A549 (cell line): ENCODE data around the gene ATMIN. TPM values are rescaled to one million over a fixed set of nuclear protein-coding genes. Genes with fewer than 3 reads are reported as not detected.

Experiments
- ATAC-seq, 2 experiments: fragments of 200-7000 bp in 1 of 2; fragments of >200 bp in 1 of 2; cut with Nextera tagmentation in 1 of 2; cut with Tn5 transposase in 1 of 2; 3 replicates each; pipeline versions ENCODE4 v1.8.0 to v1.9.1; 2018 to 2020; ENCODE audit warnings: mild to moderate bottlenecking in 1 of 2, moderate library complexity in 1 of 2
- CTCF ChIA-PET: fragments of 300-600 bp; sonication (Branson Sonifier 250); formaldehyde crosslinking; extraction: SDS; loops from one replicate; lab custom pipeline; 2021; ENCODE audit warnings: antibody characterized with exemption, inconsistent platforms; lab: Yijun Ruan, JAX
- POLR2A ChIA-PET: fragments of 350-600 bp; formaldehyde crosslinking; extraction: SDS; loops from one replicate; lab custom pipeline; 2021; ENCODE audit warnings: antibody characterized with exemption, inconsistent platforms; lab: Yijun Ruan, JAX
- DNase-seq, 2 experiments: peaks; one replicate each; pipeline versions ENCODE4 v3.0.0 to v3.0.0-alpha.2; 2011 to 2016; ENCODE audit warnings: low read depth in 1 of 2, low spot score in 1 of 2
- FAIRE-seq: peaks from 2 replicates; lab custom pipeline; 2011; peaks lifted over from hg19 to GRCh38; lab: Jason Lieb, UNC
- H3K27ac ChIP-seq, 2 experiments: fragments of >200 bp; sonication (Bioruptor Twin); formaldehyde crosslinking; 3 replicates each; pipeline ENCODE4 v1.5.1; 2016 to 2017
- H3K4me1 ChIP-seq: fragments of >200 bp; sonication (Bioruptor Twin); formaldehyde crosslinking; 3 replicates; pipeline ENCODE4 v1.6.1; 2016
- H3K4me2 ChIP-seq: fragments of >200 bp; sonication (Bioruptor Twin); formaldehyde crosslinking; 3 replicates; pipeline ENCODE4 v1.6.1; 2016
- H3K4me3 ChIP-seq: fragments of >200 bp; sonication (Bioruptor Twin); formaldehyde crosslinking; 3 replicates; pipeline ENCODE4 v1.5.1; 2016
- H3K9me3 ChIP-seq: fragments of >200 bp; sonication (Bioruptor Twin); formaldehyde crosslinking; 3 replicates; pipeline ENCODE4 v1.6.1; 2016
- BCL3 ChIP-seq: fragments of >200 bp; sonication (Bioruptor Twin); formaldehyde crosslinking; IDR thresholded peaks from 3 replicates; pipeline ENCODE4 v1.6.1; 2016
- BHLHE40 ChIP-seq: IDR thresholded peaks from 2 replicates; pipeline ENCODE4 v1.6.1; 2012; ENCODE audit warnings: low read depth, low read length, inconsistent platforms
- CBX2 ChIP-seq: fragments of 200-600 bp; sonication (generic); IDR thresholded peaks from 2 replicates; pipeline ENCODE4 v1.6.1; 2016; ENCODE audit warnings: low read depth, mild to moderate bottlenecking, borderline replicate concordance
- CEBPB ChIP-seq, 2 experiments: fragments of >200 bp in 1 of 2; sonication (Bioruptor Twin) in 1 of 2; formaldehyde crosslinking in 1 of 2; IDR thresholded peaks; 2 replicates each; pipeline ENCODE4 v1.6.1; 2012 to 2016
- CHD2 ChIP-seq: fragments of 150-350 bp; IDR thresholded peaks from 2 replicates; pipeline ENCODE4 v1.6.1; 2014; ENCODE audit warnings: low read length; ENCODE audit not compliant: partially characterized antibody
- FOSL2 ChIP-seq, 2 experiments: fragments of 450-650 bp in 1 of 2; fragments of >200 bp in 1 of 2; sonication (Bioruptor Twin) in 1 of 2; formaldehyde crosslinking; IDR thresholded peaks; 2 replicates each; pipeline versions ENCODE4 v1.5.0 to v1.6.1; 2016 to 2020; ENCODE audit warnings: mild to moderate bottlenecking in 1 of 2, moderate library complexity in 1 of 2
- HEYL ChIP-seq: fragments of 250-450 bp; sonication (Bioruptor Pico); IDR thresholded peaks from 2 replicates; pipeline ENCODE4 v1.8.0; 2021; ENCODE audit warnings: mild to moderate bottlenecking, moderate library complexity
- HOXA7 ChIP-seq: fragments of 250-450 bp; sonication (Bioruptor Pico); IDR thresholded peaks from 2 replicates; pipeline ENCODE4 v1.5.0; 2020; ENCODE audit warnings: mild to moderate bottlenecking, moderate library complexity
- HOXB5 ChIP-seq: fragments of 250-450 bp; sonication (Bioruptor Pico); IDR thresholded peaks from 2 replicates; pipeline ENCODE4 v1.5.0; 2020; ENCODE audit warnings: mild to moderate bottlenecking, moderate library complexity
- JUNB ChIP-seq: fragments of >200 bp; sonication (Bioruptor Twin); formaldehyde crosslinking; IDR thresholded peaks from 2 replicates; pipeline ENCODE4 v1.6.1; 2016
- KDM1A ChIP-seq: fragments of 200-600 bp; sonication (generic); IDR thresholded peaks from 2 replicates; pipeline ENCODE4 v1.6.1; 2016; ENCODE audit warnings: low read depth, mild to moderate bottlenecking
- NFE2L2 ChIP-seq: fragments of 150-350 bp; conservative IDR thresholded peaks from 2 replicates; pipeline ENCODE4 v1.6.1; 2014; ENCODE audit warnings: low read length
- NR3C1 ChIP-seq: fragments of >200 bp; sonication (Bioruptor Twin); formaldehyde crosslinking; IDR thresholded peaks from 3 replicates; pipeline ENCODE4 v1.6.1; 2017
- POLR2A ChIP-seq: IDR thresholded peaks from 2 replicates; pipeline ENCODE4 v1.6.1; 2012; ENCODE audit warnings: mild to moderate bottlenecking, low read length
- RCOR1 ChIP-seq: fragments of 150-350 bp; IDR thresholded peaks from 2 replicates; pipeline ENCODE4 v1.6.1; 2014; ENCODE audit warnings: antibody characterized with exemption, low read length, low read depth
- RNF2 ChIP-seq: fragments of 200-600 bp; sonication (generic); IDR thresholded peaks from 2 replicates; pipeline ENCODE4 v1.6.1; 2016; ENCODE audit warnings: low read depth, mild to moderate bottlenecking, antibody characterized with exemption, moderate library complexity, borderline replicate concordance
- SREBF2 ChIP-seq: fragments of 450-650 bp; IDR thresholded peaks from 2 replicates; pipeline ENCODE4 v1.6.1; 2014; ENCODE audit warnings: mild to moderate bottlenecking, moderate library complexity
- TFCP2L1 ChIP-seq: fragments of 250-450 bp; sonication (Bioruptor Pico); IDR thresholded peaks from 2 replicates; pipeline ENCODE4 v1.5.0; 2021; ENCODE audit warnings: mild to moderate bottlenecking
- TP53 ChIP-seq: fragments of 250-450 bp; sonication (Bioruptor Pico); IDR thresholded peaks from 2 replicates; pipeline ENCODE4 v1.5.0; 2021; ENCODE audit warnings: mild to moderate bottlenecking, moderate library complexity
- ZNF302 ChIP-seq: fragments of 250-450 bp; sonication (Bioruptor Pico); IDR thresholded peaks from 2 replicates; pipeline ENCODE4 v1.9.0; 2021; ENCODE audit warnings: inconsistent platforms, mild to moderate bottlenecking, moderate library complexity
- ZSCAN20 ChIP-seq: fragments of 250-450 bp; sonication (Bioruptor Pico); IDR thresholded peaks from 2 replicates; pipeline ENCODE4 v1.8.0; 2022; ENCODE audit warnings: mild to moderate bottlenecking, moderate library complexity
- WGBS: methylation state at CpG from one replicate; pipeline ENCODE4 v1.1.6; 2017; ENCODE audit errors: missing lambda C conversion rate; 5-methylcytosine and 5-hydroxymethylcytosine counted together
- polyA plus RNA-seq, 4 experiments: library from polyadenylated mRNA; depleted of rRNA in 3 of 4; stranded (reverse); fragments of >200 nt; fragmentation: RNase III in 1 of 4; extraction: RNeasy Plus Mini Kit Qiagen cat#74134 plus additional on column Dnase treatment in 1 of 4; gene quantifications; 2 replicates in 3 of 4; 3 replicates in 1 of 4; pipeline ENCODE4 v1.2.3, GENCODE V29; 2011 to 2017
- TF ChIP-seq, protein P1 (sequence below): fragments of 200-600 bp; sonication (generic); IDR thresholded peaks from 2 replicates; pipeline ENCODE4 v1.6.1; 2016; ENCODE audit warnings: antibody characterized with exemption, mild to moderate bottlenecking, moderate library complexity
- TF ChIP-seq, protein P2 (sequence below): fragments of 250-450 bp; sonication (Bioruptor Pico); IDR thresholded peaks from 2 replicates; pipeline ENCODE4 v1.5.0; 2020; ENCODE audit warnings: low read depth, mild to moderate bottlenecking, moderate library complexity
- TF ChIP-seq, protein P3 (sequence below): IDR thresholded peaks from 2 replicates; pipeline ENCODE4 v1.6.1; 2012; ENCODE audit warnings: low read depth, borderline replicate concordance

ATMIN gene
- polyA plus RNA-seq, 2 of the 4 experiments (the other 2 are of a cell fraction): 26.2 to 50.4 TPM

- no peak for TF ChIP-seq CHD2
- no peak for TF ChIP-seq SREBF2
- no peak for TF ChIP-seq NFE2L2
- no peak for TF ChIP-seq CBX2
- TF ChIP-seq, protein P1, sequence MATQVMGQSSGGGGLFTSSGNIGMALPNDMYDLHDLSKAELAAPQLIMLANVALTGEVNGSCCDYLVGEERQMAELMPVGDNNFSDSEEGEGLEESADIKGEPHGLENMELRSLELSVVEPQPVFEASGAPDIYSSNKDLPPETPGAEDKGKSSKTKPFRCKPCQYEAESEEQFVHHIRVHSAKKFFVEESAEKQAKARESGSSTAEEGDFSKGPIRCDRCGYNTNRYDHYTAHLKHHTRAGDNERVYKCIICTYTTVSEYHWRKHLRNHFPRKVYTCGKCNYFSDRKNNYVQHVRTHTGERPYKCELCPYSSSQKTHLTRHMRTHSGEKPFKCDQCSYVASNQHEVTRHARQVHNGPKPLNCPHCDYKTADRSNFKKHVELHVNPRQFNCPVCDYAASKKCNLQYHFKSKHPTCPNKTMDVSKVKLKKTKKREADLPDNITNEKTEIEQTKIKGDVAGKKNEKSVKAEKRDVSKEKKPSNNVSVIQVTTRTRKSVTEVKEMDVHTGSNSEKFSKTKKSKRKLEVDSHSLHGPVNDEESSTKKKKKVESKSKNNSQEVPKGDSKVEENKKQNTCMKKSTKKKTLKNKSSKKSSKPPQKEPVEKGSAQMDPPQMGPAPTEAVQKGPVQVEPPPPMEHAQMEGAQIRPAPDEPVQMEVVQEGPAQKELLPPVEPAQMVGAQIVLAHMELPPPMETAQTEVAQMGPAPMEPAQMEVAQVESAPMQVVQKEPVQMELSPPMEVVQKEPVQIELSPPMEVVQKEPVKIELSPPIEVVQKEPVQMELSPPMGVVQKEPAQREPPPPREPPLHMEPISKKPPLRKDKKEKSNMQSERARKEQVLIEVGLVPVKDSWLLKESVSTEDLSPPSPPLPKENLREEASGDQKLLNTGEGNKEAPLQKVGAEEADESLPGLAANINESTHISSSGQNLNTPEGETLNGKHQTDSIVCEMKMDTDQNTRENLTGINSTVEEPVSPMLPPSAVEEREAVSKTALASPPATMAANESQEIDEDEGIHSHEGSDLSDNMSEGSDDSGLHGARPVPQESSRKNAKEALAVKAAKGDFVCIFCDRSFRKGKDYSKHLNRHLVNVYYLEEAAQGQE: no peak
- no peak for TF ChIP-seq BCL3
- TF ChIP-seq TP53: no peak
- no peak for TF ChIP-seq FOSL2 (IDR thresholded peaks at IDR 0.05)
- no peak for TF ChIP-seq FOSL2 (CRISPR knock-in tag; IDR thresholded peaks at IDR 0.05)
- TF ChIP-seq ZNF302 (CRISPR knock-in tag): no peak
- CTCF ChIA-PET: no interaction called here
- 84% methylated on average over 3 of the region's 3 CpGs for WGBS
These were observed 22.7 kb upstream of the ATMIN start for GRCh38 chr16:81012974-81013373.

DNA sequence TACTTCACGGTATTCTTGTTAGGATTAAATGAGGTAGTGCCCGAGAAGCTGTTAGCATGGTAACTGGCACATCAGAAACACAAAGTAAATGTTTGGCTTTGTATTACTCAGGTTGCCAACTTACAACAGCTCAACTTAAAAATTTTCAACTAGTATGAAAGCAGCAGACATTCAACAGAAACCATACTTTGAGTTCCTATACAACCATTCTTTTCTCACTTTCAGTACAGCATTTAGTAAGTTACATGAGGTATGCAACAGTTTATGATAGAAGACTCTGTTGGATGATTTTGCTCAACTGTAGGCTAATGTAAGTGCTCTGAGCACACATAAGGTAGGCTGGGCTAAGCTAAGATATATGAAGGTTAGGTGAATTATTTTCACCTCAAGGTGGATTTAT is 21.0 kb upstream of the ATMIN start:
- DNase-seq (no peak), ATAC-seq (no peak)
- 88% methylated on average over 2 of the region's 2 CpGs for WGBS
- no peak overlapping the region for H3K27ac ChIP-seq
- no peaks in the 10 kb centered on the region for H3K4me1 ChIP-seq
- H3K4me3 ChIP-seq: no peak overlapping the region
- TF ChIP-seq KDM1A (no peak), HEYL (CRISPR knock-in tag) (no peak), TFCP2L1 (CRISPR knock-in tag) (no peak), SREBF2 (no peak), ZSCAN20 (CRISPR knock-in tag) (no peak)
- TF ChIP-seq, all 56 proteins: peak for 0
- FAIRE-seq: no peak
- ChIA-PET POLR2A (no interaction called here), CTCF (interaction anchor here (0.7 to 1.9 kb wide), 5 partner anchors 10 to 82 kb away, joined by 3 to 9 read pairs (median 5); partner anchors contain the start of gene ATMIN)
- Histone ChIP-seq H3K9me3 (no peaks in the 10 kb centered on the region), H3K4me2 (no peak overlapping the region)

More at GRCh38 chr16:81012974-81013373, 22.7 kb upstream of the ATMIN start:
- ATAC-seq: no peak
- no peak for DNase-seq
- POLR2A ChIA-PET: no interaction called here
- Histone ChIP-seq H3K4me1 (peaks cover 6% of the 10 kb centered on the region; the same call in 1 of the 3 replicates), H3K9me3 (no peaks in the 10 kb centered on the region), H3K4me3 (no peak overlapping the region), H3K4me2 (no peak overlapping the region), H3K27ac (no peak overlapping the region)
- no peak for FAIRE-seq

DNA sequence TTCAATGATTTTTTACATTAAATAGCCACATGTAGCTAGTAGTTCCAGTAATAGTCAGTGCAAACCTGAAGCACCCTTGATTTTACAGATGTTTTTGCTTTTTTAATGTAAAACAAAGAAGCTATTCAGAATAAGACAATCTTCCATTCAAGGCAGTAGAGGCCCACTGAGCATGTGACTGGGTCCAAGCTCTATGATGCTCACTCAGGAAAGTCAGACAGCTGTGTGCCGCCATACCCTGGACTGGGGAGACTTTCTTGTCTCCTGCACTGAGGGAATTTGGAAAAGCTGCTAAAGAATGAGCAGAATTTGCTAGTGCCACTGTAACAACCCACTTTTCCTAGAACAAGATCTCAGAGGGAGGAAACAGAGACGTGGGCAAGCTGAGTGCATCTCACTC is 17.1 kb upstream of the ATMIN start:
- 95% methylated on average over 2 of the region's 2 CpGs for whole genome bisulfite sequencing
- H3K9me3 ChIP-seq: no peaks in the 10 kb centered on the region
- FAIRE-seq (no peak), DNase-seq (no peak), ATAC-seq (no peak)
- H3K27ac ChIP-seq: no peak overlapping the region
- no peak overlapping the region for H3K4me2 ChIP-seq
- ChIA-PET POLR2A (no interaction called here), CTCF (interaction anchor here (0.8 to 3.3 kb wide), 5 partner anchors 10 to 16 kb away, joined by 3 to 19 read pairs (median 3); partner anchors contain the start of gene ATMIN)
- no peak overlapping the region for H3K4me3 ChIP-seq
- no peaks in the 10 kb centered on the region for H3K4me1 ChIP-seq
- TF ChIP-seq, protein P2, sequence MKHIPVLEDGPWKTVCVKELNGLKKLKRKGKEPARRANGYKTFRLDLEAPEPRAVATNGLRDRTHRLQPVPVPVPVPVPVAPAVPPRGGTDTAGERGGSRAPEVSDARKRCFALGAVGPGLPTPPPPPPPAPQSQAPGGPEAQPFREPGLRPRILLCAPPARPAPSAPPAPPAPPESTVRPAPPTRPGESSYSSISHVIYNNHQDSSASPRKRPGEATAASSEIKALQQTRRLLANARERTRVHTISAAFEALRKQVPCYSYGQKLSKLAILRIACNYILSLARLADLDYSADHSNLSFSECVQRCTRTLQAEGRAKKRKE (CRISPR knock-in tag): no peak
- TF ChIP-seq TFCP2L1 (CRISPR knock-in tag): no peak
- no peak for TF ChIP-seq RCOR1
- TF ChIP-seq JUNB: no peak
- TF ChIP-seq RNF2: no peak
- TF ChIP-seq, protein P1: no peak
- TF ChIP-seq BHLHE40: no peak
- no peak for TF ChIP-seq POLR2A
- TF ChIP-seq HOXB5 (CRISPR knock-in tag): no peak
- no peak for TF ChIP-seq HOXA7
- TF ChIP-seq, protein P3, sequence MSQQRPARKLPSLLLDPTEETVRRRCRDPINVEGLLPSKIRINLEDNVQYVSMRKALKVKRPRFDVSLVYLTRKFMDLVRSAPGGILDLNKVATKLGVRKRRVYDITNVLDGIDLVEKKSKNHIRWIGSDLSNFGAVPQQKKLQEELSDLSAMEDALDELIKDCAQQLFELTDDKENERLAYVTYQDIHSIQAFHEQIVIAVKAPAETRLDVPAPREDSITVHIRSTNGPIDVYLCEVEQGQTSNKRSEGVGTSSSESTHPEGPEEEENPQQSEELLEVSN: no peak
- no peak for TF ChIP-seq ZNF302 (CRISPR knock-in tag)
- no peak for TF ChIP-seq NR3C1
- TF ChIP-seq CEBPB (IDR thresholded peaks at IDR 0.05): no peak
